Measurements from ENCODE around the gene ADGRG3. TPM values are rescaled to one million over a fixed set of nuclear protein-coding genes. Genes with fewer than 3 reads are reported as not detected.

ADGRG3 gene
- total RNA-seq, 3 donors from 2014 or later (not counting 1 experiment from before 2014, with no cell fraction given) = 16.6 to 57.3 (median 20.7) TPM

GRCh38 chr16:57694725-57695679 is 26.9 kb downstream of the ADGRG3 start, which contains the start of gene DRC7:
TSS of gene DRC7 (plus strand) at chr16:57694806. CDS start at chr16:57697950, 3,144 bp downstream.
- no peak for TF ChIP-seq CTCF (IDR thresholded peaks at IDR 0.05)
- WGBS (ENCODE audit: insufficient coverage) = 30% methylated on average over 7 of the region's 8 CpGs
- intact Hi-C loops (cut with micrococcal nuclease) = no loop called here
- no peak within 1 kb of the TSS for H3K4me3 Mint-ChIP-seq
- H3K36me3 Mint-ChIP-seq = no peaks in the 10 kb centered on the region
- peak within 1 kb of the TSS in 1 of 2 donors; percentile 77 for H3K27ac Mint-ChIP-seq
- no peaks in the 10 kb centered on the region for H3K9me3 Mint-ChIP-seq
- peaks cover 27% of the 10 kb centered on the region for H3K4me1 ChIP-seq (ENCODE audit: control insufficient read depth, insufficient read depth, low read length)
- no peaks in the 10 kb centered on the region for H3K36me3 ChIP-seq (ENCODE audit: control insufficient read depth, insufficient read depth, low read length)
- no peaks in the 10 kb centered on the region for H3K27me3 ChIP-seq (ENCODE audit: control insufficient read depth, insufficient read depth, low read length)
- ATAC-seq (peak in 1 of 3 donors; percentile 52), DNase-seq (peak in 1 of 2 donors; percentile 46)
- H3K9me3 ChIP-seq (ENCODE audit: control insufficient read depth, insufficient read depth, low read length) = no peaks in the 10 kb centered on the region
- H3K4me3 ChIP-seq (ENCODE audit: low read length) = peak within 1 kb of the TSS; percentile 1
- H3K27ac ChIP-seq (ENCODE audit: low read length) = no peak within 1 kb of the TSS
- H3K4me1 Mint-ChIP-seq = peaks cover 9 to 10% of the 10 kb centered on the region in 2 donors
- no peaks in the 10 kb centered on the region for H3K27me3 Mint-ChIP-seq (ENCODE audit: low read depth in 2 of 2)

- ATAC-seq = no peak
- Mint-ChIP-seq H3K27me3 (ENCODE audit: low read depth in 2 of 2) (no peaks in the 10 kb centered on the region), H3K27ac (no peak overlapping the region), H3K4me3 (no peak overlapping the region), H3K9me3 (no peaks in the 10 kb centered on the region), H3K4me1 (peaks cover 4 to 6% of the 10 kb centered on the region in 2 donors), H3K36me3 (no peaks in the 10 kb centered on the region)
- intact Hi-C loops (cut with micrococcal nuclease) = no loop called here
- no peaks in the 10 kb centered on the region for H3K36me3 ChIP-seq (ENCODE audit: control insufficient read depth, insufficient read depth, low read length)
- H3K9me3 ChIP-seq (ENCODE audit: control insufficient read depth, insufficient read depth, low read length) = no peaks in the 10 kb centered on the region
- peaks cover 20% of the 10 kb centered on the region for H3K4me1 ChIP-seq (ENCODE audit: control insufficient read depth, insufficient read depth, low read length)
- H3K27ac ChIP-seq (ENCODE audit: low read length) = no peak overlapping the region
- WGBS (ENCODE audit: insufficient coverage) = 73% methylated on average over 4 of the region's 5 CpGs
- DNase-seq = no peak
- TF ChIP-seq CTCF (IDR thresholded peaks at IDR 0.05) = no peak
- no peaks in the 10 kb centered on the region for H3K27me3 ChIP-seq (ENCODE audit: control insufficient read depth, insufficient read depth, low read length)
- no peak overlapping the region for H3K4me3 ChIP-seq (ENCODE audit: low read length)
Observed at GRCh38 chr16:57695680-57696069, 27.6 kb downstream of the ADGRG3 start.

- Mint-ChIP-seq H3K9me3 (no peaks in the 10 kb centered on the region), H3K27ac (no peak overlapping the region), H3K27me3 (ENCODE audit: low read depth in 2 of 2) (no peaks in the 10 kb centered on the region), H3K36me3 (no peaks in the 10 kb centered on the region), H3K4me3 (no peak overlapping the region), H3K4me1 (peaks cover 0 to 6% of the 10 kb centered on the region in 2 donors)
- DNase-seq (no peak), ATAC-seq (no peak)
- Histone ChIP-seq H3K9me3 (ENCODE audit: control insufficient read depth, insufficient read depth, low read length) (no peaks in the 10 kb centered on the region), H3K36me3 (ENCODE audit: control insufficient read depth, insufficient read depth, low read length) (no peaks in the 10 kb centered on the region), H3K4me1 (ENCODE audit: control insufficient read depth, insufficient read depth, low read length) (peaks cover 14% of the 10 kb centered on the region), H3K27ac (ENCODE audit: low read length) (no peak overlapping the region), H3K27me3 (ENCODE audit: control insufficient read depth, insufficient read depth, low read length) (no peaks in the 10 kb centered on the region), H3K4me3 (ENCODE audit: low read length) (no peak overlapping the region)
- intact Hi-C loops (cut with micrococcal nuclease) = no loop called here
- WGBS (ENCODE audit: insufficient coverage) = 93% methylated on average over 5 of the region's 7 CpGs
- TF ChIP-seq CTCF (IDR thresholded peaks at IDR 0.05) = no peak
Observed at GRCh38 chr16:57696240-57696639, 28.1 kb downstream of the ADGRG3 start.

Data from natural killer cell (primary cell).